HG02973 (cell line): ENCODE results near the gene FAM107B.

Experiments
- ATAC-seq: cut with Tn5 transposase; IDR thresholded peaks from one replicate; pipeline ENCODE4 v1.9.1; 2021; ENCODE audit warnings: moderate library complexity; ENCODE audit not compliant: unreplicated experiment

Gene FAM107B

GRCh38 chr10:14585287-14586193 is 189.2 kb downstream of the FAM107B start:
- ATAC-seq, result no peak

GRCh38 chr10:14584661-14585060 is 190.0 kb downstream of the FAM107B start:
- ATAC-seq, result no peak

- no peak for ATAC-seq
These were observed 190.7 kb downstream of the FAM107B start for GRCh38 chr10:14583967-14584366.

- ATAC-seq, result no peak
These were observed 191.4 kb downstream of the FAM107B start for GRCh38 chr10:14583252-14583651.

- no peak for ATAC-seq
These were observed 193.0 kb downstream of the FAM107B start for GRCh38 chr10:14581553-14582321.

- no peak for ATAC-seq
These were observed 193.9 kb downstream of the FAM107B start for GRCh38 chr10:14580671-14581332.

GRCh38 chr10:14579405-14579804 is 195.3 kb downstream of the FAM107B start:
- ATAC-seq, result no peak

GRCh38 chr10:14578060-14578952 is 196.4 kb downstream of the FAM107B start:
- ATAC-seq, result no peak

GRCh38 chr10:14574885-14575284 is 199.8 kb downstream of the FAM107B start:
- ATAC-seq, result no peak

GRCh38 chr10:14574291-14574690 is 200.4 kb downstream of the FAM107B start:
- no peak for ATAC-seq

- ATAC-seq, result no peak
These were observed 200.9 kb downstream of the FAM107B start for GRCh38 chr10:14573666-14574261.

GRCh38 chr10:14572811-14573210 is 201.9 kb downstream of the FAM107B start:
- ATAC-seq, result no peak

GRCh38 chr10:14571866-14572507 is 202.7 kb downstream of the FAM107B start:
- no peak for ATAC-seq

- no peak for ATAC-seq
These were observed 203.9 kb downstream of the FAM107B start for GRCh38 chr10:14570800-14571199.

GRCh38 chr10:14569274-14570060 is 205.2 kb downstream of the FAM107B start:
- ATAC-seq, result no peak

- ATAC-seq, result no peak
These were observed 207.3 kb downstream of the FAM107B start for GRCh38 chr10:14567421-14567820.

- no peak for ATAC-seq
These were observed 208.2 kb downstream of the FAM107B start for GRCh38 chr10:14566498-14566897.

- no peak for ATAC-seq
These were observed 209.5 kb downstream of the FAM107B start for GRCh38 chr10:14565199-14565598.

GRCh38 chr10:14564268-14564744 is 210.4 kb downstream of the FAM107B start:
- ATAC-seq, result no peak
